HepG2 (cell line): Measurements from ENCODE around the gene FAM20C. TPM values are rescaled to one million over a fixed set of nuclear protein-coding genes. Genes with fewer than 3 reads are reported as not detected.

ENCODE experiments used
- ATAC-seq: fragments of 200-7000 bp; cut with Tn5 transposase; 3 replicates; pipeline ENCODE4 v1.9.1; 2020; ENCODE audit warnings: mild to moderate bottlenecking, moderate library complexity
- BruUV-seq: library from RNA; stranded (reverse); fragments of 400-500 nt; replicated peaks from 2 replicates; lab custom pipeline; 2021; lab: Mats Ljungman, UMichigan
- CTCF ChIA-PET: fragments of 300-600 bp; formaldehyde crosslinking; extraction: SDS; loops from one replicate; lab custom pipeline; 2021; ENCODE audit warnings: low total read pairs, inconsistent platforms, low intra/inter-chr PET ratio; lab: Yijun Ruan, JAX
- POLR2A ChIA-PET: fragments of 350-600 bp; sonication (Branson Sonifier 250); formaldehyde crosslinking; loops from one replicate; lab custom pipeline; 2020; ENCODE audit warnings: antibody characterized with exemption, inconsistent platforms; lab: Yijun Ruan, JAX
- DNase-seq: peaks from one replicate; pipeline ENCODE4 v3.0.0-alpha.2; 2015; ENCODE audit warnings: low spot score
- FAIRE-seq: peaks from 3 replicates; lab custom pipeline; 2011; peaks lifted over from hg19 to GRCh38; lab: Jason Lieb, UNC
- H2AFZ ChIP-seq: one replicate; pipeline ENCODE4 v1.6.1; 2011; ENCODE audit warnings: low read length, inconsistent platforms
- H3K27ac ChIP-seq: fragments of 300-600 bp; 3 replicates; pipeline ENCODE4 v1.8.0; 2011; ENCODE audit warnings: mixed run types, mild to moderate bottlenecking, mixed read lengths, low read length, inconsistent platforms; ENCODE audit not compliant: insufficient read depth; ENCODE audit errors: extremely low read length
- H3K27me3 ChIP-seq, 2 experiments: fragments of 200-600 bp in 1 of 2; 2 replicates in 1 of 2; 3 replicates in 1 of 2; pipeline versions ENCODE4 v1.6.0 to v1.8.0; 2011; ENCODE audit warnings: low read length in 2 of 2, mild to moderate bottlenecking in 2 of 2, moderate library complexity in 2 of 2, inconsistent platforms in 1 of 2; ENCODE audit not compliant: insufficient read depth in 2 of 2, control insufficient read depth in 1 of 2
- H3K36me3 ChIP-seq, 2 experiments: fragments of 200-600 bp in 1 of 2; replicated peaks in 1 of 2; 2 replicates in 1 of 2; 3 replicates in 1 of 2; pipeline versions ENCODE4 v1.5.1 to v1.8.0; 2011; ENCODE audit warnings: low read length in 2 of 2, inconsistent platforms in 1 of 2; ENCODE audit not compliant: insufficient read depth in 2 of 2, control insufficient read depth in 1 of 2
- H3K4me1 ChIP-seq: 2 replicates; pipeline ENCODE4 v1.5.1; 2012; ENCODE audit warnings: low read length, inconsistent platforms; ENCODE audit not compliant: insufficient read depth
- H3K4me2 ChIP-seq: 2 replicates; pipeline ENCODE4 v1.6.0; 2011; ENCODE audit warnings: low read depth, low read length, inconsistent platforms
- H3K4me3 ChIP-seq, 3 experiments: fragments of 200-600 bp in 1 of 3; sonication (generic), shearing (Covaris generic) in 1 of 3; replicated peaks in 1 of 3; 2 replicates each; pipeline ENCODE4 v1.5.1; 2011 to 2016; ENCODE audit warnings: low read length in 3 of 3, inconsistent platforms in 2 of 3, low read depth in 2 of 3, mild to moderate bottlenecking in 2 of 3, control low read depth in 1 of 3, mixed read lengths in 1 of 3; ENCODE audit not compliant: insufficient read depth in 1 of 3
- H3K79me2 ChIP-seq: one replicate; pipeline ENCODE4 v1.6.1; 2011; ENCODE audit warnings: low read length, inconsistent platforms; ENCODE audit not compliant: insufficient read depth
- H3K9ac ChIP-seq: 2 replicates; pipeline ENCODE4 v1.6.0; 2011; ENCODE audit warnings: mild to moderate bottlenecking, low read depth, low read length, inconsistent platforms; ENCODE audit not compliant: insufficient read depth
- H3K9me3 ChIP-seq: 2 replicates; pipeline ENCODE4 v1.5.1; 2012; ENCODE audit warnings: mild to moderate bottlenecking, low read length
- H4K20me1 ChIP-seq: 2 replicates; pipeline ENCODE4 v1.6.0; 2011; ENCODE audit warnings: inconsistent platforms, mild to moderate bottlenecking, low read length, moderate library complexity; ENCODE audit not compliant: insufficient read depth
- CBX1 ChIP-seq: IDR thresholded peaks from one replicate; pipeline ENCODE4 v1.6.1; 2016; ENCODE audit warnings: antibody characterized with exemption, low read depth
- CBX2 ChIP-seq, 2 experiments: fragments of 200-600 bp in 1 of 2; sonication (generic); formaldehyde crosslinking in 1 of 2; IDR thresholded peaks; 2 replicates each; pipeline versions ENCODE4 v1.7.0 to v1.8.1; 2018 to 2022; ENCODE audit warnings: low read depth in 2 of 2, low read length in 1 of 2, mild to moderate bottlenecking in 1 of 2, missing genetic modification reagents in 1 of 2
- DR1 ChIP-seq: sonication (generic); formaldehyde crosslinking; IDR thresholded peaks from 2 replicates; pipeline ENCODE4 v1.8.0; 2021; ENCODE audit warnings: mild to moderate bottlenecking, missing genetic modification reagents, inconsistent platforms
- FOSL2 ChIP-seq: sonication (generic); formaldehyde crosslinking; IDR thresholded peaks from 2 replicates; pipeline ENCODE4 v1.4.0; 2020; ENCODE audit warnings: missing genetic modification reagents
- GABPA ChIP-seq, 2 experiments: IDR thresholded peaks; 2 replicates each; pipeline ENCODE4 v1.6.1; 2011 to 2016; ENCODE audit warnings: low read depth in 2 of 2, low read length in 1 of 2, missing biosample characterization in 1 of 2, missing genetic modification characterization in 1 of 2
- KDM5B ChIP-seq: sonication (generic); formaldehyde crosslinking; IDR thresholded peaks from 2 replicates; pipeline ENCODE4 v1.4.0; 2020; ENCODE audit warnings: missing genetic modification reagents, mild to moderate bottlenecking, borderline replicate concordance
- KMT2A ChIP-seq: sonication (generic); formaldehyde crosslinking; IDR thresholded peaks from 2 replicates; pipeline ENCODE4 v1.4.0; 2020; ENCODE audit warnings: missing genetic modification reagents
- MBNL3 ChIP-seq: fragments of 250-450 bp; sonication (Bioruptor Pico); conservative IDR thresholded peaks from 2 replicates; pipeline ENCODE4 v1.8.0; 2022; ENCODE audit warnings: mild to moderate bottlenecking, inconsistent platforms
- PHF8 ChIP-seq: sonication (generic); formaldehyde crosslinking; IDR thresholded peaks from 2 replicates; pipeline ENCODE4 v1.5.0; 2020; ENCODE audit warnings: missing genetic modification reagents
- SCMH1 ChIP-seq: sonication (generic); formaldehyde crosslinking; IDR thresholded peaks from 2 replicates; pipeline ENCODE4 v1.9.0; 2021; ENCODE audit warnings: missing genetic modification reagents, mild to moderate bottlenecking, borderline replicate concordance
- ZNF674 ChIP-seq: sonication (generic); formaldehyde crosslinking; IDR thresholded peaks from 2 replicates; pipeline ENCODE4 v1.5.0; 2020; ENCODE audit warnings: low read depth, mild to moderate bottlenecking, missing genetic modification reagents
- ZNF747 ChIP-seq: sonication (generic); formaldehyde crosslinking; IDR thresholded peaks from 2 replicates; pipeline ENCODE4 v1.8.1; 2023; ENCODE audit warnings: missing genetic modification reagents, mild to moderate bottlenecking, borderline replicate concordance
- ZNF790 ChIP-seq: sonication (generic); formaldehyde crosslinking; IDR thresholded peaks from 2 replicates; pipeline ENCODE4 v1.8.0; 2022; ENCODE audit warnings: missing genetic modification reagents, mild to moderate bottlenecking, borderline replicate concordance
- ZNF850 ChIP-seq: sonication (generic); formaldehyde crosslinking; conservative IDR thresholded peaks from 2 replicates; pipeline ENCODE4 v1.9.0; 2021; ENCODE audit warnings: mild to moderate bottlenecking, missing genetic modification reagents
- ZNF879 ChIP-seq: sonication (generic); formaldehyde crosslinking; IDR thresholded peaks from 2 replicates; pipeline ENCODE4 v1.8.1; 2023; ENCODE audit warnings: missing genetic modification reagents
- WGBS: methylation state at CpG from one replicate; pipeline ENCODE4 v1.1.6; 2017; ENCODE audit warnings: low lambda C conversion rate; 5-methylcytosine and 5-hydroxymethylcytosine counted together
- in situ Hi-C: cut with HindIII; loops from 2 replicates; pipeline ENCODE4 v1.10.0; 2017; ENCODE audit warnings: low pct_unique_long_range_greater_than_20kb; ENCODE audit not compliant: extremely low pct_ligation_motif_present
- intact Hi-C: fragments of 100-400 bp; cut with micrococcal nuclease; formaldehyde crosslinking; loops from one replicate; pipeline ENCODE4 v1.10.0; 2022; ENCODE audit not compliant: unreplicated experiment
- polyA plus RNA-seq, 8 experiments: library from polyadenylated mRNA; depleted of rRNA in 3 of 8; stranded (reverse) in 7 of 8; unstranded in 1 of 8; fragments of >200 nt; fragmentation: Illumina TruSeq in 4 of 8; extraction: Trizol in 4 of 8; gene quantifications; 2 replicates each; pipeline versions ENCODE4 v1.2.1 to v1.2.3, GENCODE V29; 2011 to 2016; ENCODE audit warnings: low read depth in 4 of 8, missing spikeins in 1 of 8, mixed read lengths in 1 of 8; ENCODE audit not compliant: insufficient read depth in 1 of 8
- total RNA-seq, 5 experiments: library from RNA; depleted of rRNA; stranded (reverse); fragments of >200 nt; fragmentation: Illumina TruSeq; extraction: Trizol; gene quantifications; 2 replicates each; pipeline ENCODE4 v1.2.3, GENCODE V29; 2016; ENCODE audit warnings: low read depth in 1 of 5
- TF ChIP-seq, protein P1 (sequence below): sonication (generic); formaldehyde crosslinking; IDR thresholded peaks from 2 replicates; pipeline ENCODE4 v1.5.1; 2020; ENCODE audit warnings: mild to moderate bottlenecking, missing genetic modification reagents, moderate library complexity
- TF ChIP-seq, protein P2 (sequence below): sonication (generic); formaldehyde crosslinking; IDR thresholded peaks from 2 replicates; pipeline ENCODE4 v1.5.1; 2020; ENCODE audit warnings: missing genetic modification reagents, mild to moderate bottlenecking, borderline replicate concordance

Gene FAM20C
- total and polyA plus RNA-seq, 2 of the 13 experiments (the other 11 are each of a cell fraction or from before 2014, with no cell fraction given): 11.9 to 19.9 TPM

DNA sequence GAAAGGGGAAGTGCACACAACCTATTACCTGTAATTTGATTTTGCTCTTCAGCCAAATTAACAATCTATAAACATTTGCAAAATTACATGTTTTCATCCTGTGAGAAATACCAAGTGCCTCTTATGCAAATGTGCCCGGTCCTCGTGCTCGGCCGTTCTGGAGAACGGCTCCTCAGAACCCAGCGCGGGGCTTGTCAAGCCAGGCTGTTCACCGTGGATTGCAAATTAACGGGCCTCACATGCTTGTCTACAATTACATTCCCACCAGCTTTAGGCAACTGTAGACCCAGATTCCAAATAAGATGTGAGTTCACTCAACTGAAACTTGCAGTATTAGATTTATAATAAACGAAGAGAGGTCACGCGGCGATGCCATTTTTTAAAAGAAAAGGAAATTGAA is 106.4 kb downstream of the FAM20C start (continued):
- TF ChIP-seq KDM5B (CRISPR knock-in tag): no peak

DNA sequence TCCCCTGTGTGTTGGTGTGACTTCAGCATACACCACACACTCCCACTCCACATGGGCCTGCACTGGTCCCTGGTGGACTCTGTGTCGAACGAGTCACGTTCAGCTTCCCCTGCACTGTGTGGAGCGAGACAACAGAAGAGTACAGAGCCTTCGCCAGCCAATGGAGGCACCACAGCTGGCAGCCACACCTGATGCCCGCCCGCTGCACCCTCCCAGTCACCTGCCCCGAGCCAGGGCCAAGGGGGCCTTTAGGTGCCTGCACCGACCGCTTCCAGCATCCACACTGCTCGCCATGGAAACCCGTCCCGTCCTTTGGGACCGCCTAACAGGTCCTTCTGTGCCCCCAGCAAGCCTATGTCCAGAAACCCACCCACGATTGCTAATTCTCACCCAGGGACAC is 106.8 kb downstream of the FAM20C start:
- no peaks in the 10 kb centered on the region for H3K79me2 ChIP-seq
- H3K9ac ChIP-seq: no peak overlapping the region
- no peak for ATAC-seq
- no peaks in the 10 kb centered on the region for H3K36me3 ChIP-seq
- DNase-seq: no peak
- 62% methylated on average over 7 of the region's 15 CpGs for WGBS
- H3K27ac ChIP-seq: no peak overlapping the region
- H2AFZ ChIP-seq: no peak overlapping the region
- no peak overlapping the region for H3K4me2 ChIP-seq
- CTCF ChIA-PET: no interaction called here
- no peak overlapping the region for H3K4me3 ChIP-seq
- H4K20me1 ChIP-seq: no peaks in the 10 kb centered on the region
- intact Hi-C loops (no loop called here), in situ Hi-C loops (no loop called here)
- H3K4me1 ChIP-seq: peaks cover 18% of the 10 kb centered on the region
- POLR2A ChIA-PET: no interaction called here
- H3K9me3 ChIP-seq: no peaks in the 10 kb centered on the region
- H3K27me3 ChIP-seq: peaks cover 5 to 34% of the 10 kb centered on the region in 2 experiments; a peak in 3 of 5 replicates
- no peak for FAIRE-seq
- TF ChIP-seq SCMH1 (CRISPR knock-in tag): no peak
- TF ChIP-seq PHF8 (CRISPR knock-in tag): no peak
- no peak for TF ChIP-seq ZNF790
- TF ChIP-seq, protein P1, sequence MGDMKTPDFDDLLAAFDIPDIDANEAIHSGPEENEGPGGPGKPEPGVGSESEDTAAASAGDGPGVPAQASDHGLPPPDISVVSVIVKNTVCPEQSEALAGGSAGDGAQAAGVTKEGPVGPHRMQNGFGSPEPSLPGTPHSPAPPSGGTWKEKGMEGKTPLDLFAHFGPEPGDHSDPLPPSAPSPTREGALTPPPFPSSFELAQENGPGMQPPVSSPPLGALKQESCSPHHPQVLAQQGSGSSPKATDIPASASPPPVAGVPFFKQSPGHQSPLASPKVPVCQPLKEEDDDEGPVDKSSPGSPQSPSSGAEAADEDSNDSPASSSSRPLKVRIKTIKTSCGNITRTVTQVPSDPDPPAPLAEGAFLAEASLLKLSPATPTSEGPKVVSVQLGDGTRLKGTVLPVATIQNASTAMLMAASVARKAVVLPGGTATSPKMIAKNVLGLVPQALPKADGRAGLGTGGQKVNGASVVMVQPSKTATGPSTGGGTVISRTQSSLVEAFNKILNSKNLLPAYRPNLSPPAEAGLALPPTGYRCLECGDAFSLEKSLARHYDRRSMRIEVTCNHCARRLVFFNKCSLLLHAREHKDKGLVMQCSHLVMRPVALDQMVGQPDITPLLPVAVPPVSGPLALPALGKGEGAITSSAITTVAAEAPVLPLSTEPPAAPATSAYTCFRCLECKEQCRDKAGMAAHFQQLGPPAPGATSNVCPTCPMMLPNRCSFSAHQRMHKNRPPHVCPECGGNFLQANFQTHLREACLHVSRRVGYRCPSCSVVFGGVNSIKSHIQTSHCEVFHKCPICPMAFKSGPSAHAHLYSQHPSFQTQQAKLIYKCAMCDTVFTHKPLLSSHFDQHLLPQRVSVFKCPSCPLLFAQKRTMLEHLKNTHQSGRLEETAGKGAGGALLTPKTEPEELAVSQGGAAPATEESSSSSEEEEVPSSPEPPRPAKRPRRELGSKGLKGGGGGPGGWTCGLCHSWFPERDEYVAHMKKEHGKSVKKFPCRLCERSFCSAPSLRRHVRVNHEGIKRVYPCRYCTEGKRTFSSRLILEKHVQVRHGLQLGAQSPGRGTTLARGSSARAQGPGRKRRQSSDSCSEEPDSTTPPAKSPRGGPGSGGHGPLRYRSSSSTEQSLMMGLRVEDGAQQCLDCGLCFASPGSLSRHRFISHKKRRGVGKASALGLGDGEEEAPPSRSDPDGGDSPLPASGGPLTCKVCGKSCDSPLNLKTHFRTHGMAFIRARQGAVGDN (CRISPR knock-in tag): no peak
- TF ChIP-seq DR1 (CRISPR knock-in tag): no peak
- TF ChIP-seq ZNF850 (CRISPR knock-in tag): no peak
- TF ChIP-seq ZNF674 (CRISPR knock-in tag): no peak
- no peak for TF ChIP-seq ZNF747 (CRISPR knock-in tag)
- TF ChIP-seq GABPA (IDR thresholded peaks at IDR 0.05; ENCODE audit: low read depth, low read length): no peak
- no peak for TF ChIP-seq GABPA (CRISPR knock-in tag; IDR thresholded peaks at IDR 0.05; ENCODE audit: low read depth)
- no peak for TF ChIP-seq FOSL2
- TF ChIP-seq ZNF879 (CRISPR knock-in tag): no peak
- TF ChIP-seq, protein P2, sequence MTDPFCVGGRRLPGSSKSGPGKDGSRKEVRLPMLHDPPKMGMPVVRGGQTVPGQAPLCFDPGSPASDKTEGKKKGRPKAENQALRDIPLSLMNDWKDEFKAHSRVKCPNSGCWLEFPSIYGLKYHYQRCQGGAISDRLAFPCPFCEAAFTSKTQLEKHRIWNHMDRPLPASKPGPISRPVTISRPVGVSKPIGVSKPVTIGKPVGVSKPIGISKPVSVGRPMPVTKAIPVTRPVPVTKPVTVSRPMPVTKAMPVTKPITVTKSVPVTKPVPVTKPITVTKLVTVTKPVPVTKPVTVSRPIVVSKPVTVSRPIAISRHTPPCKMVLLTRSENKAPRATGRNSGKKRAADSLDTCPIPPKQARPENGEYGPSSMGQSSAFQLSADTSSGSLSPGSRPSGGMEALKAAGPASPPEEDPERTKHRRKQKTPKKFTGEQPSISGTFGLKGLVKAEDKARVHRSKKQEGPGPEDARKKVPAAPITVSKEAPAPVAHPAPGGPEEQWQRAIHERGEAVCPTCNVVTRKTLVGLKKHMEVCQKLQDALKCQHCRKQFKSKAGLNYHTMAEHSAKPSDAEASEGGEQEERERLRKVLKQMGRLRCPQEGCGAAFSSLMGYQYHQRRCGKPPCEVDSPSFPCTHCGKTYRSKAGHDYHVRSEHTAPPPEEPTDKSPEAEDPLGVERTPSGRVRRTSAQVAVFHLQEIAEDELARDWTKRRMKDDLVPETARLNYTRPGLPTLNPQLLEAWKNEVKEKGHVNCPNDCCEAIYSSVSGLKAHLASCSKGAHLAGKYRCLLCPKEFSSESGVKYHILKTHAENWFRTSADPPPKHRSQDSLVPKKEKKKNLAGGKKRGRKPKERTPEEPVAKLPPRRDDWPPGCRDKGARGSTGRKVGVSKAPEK: no peak
- no peak for TF ChIP-seq CBX2 (IDR thresholded peaks at IDR 0.05; ENCODE audit: low read depth, low read length)
- no peak for TF ChIP-seq CBX2 (CRISPR knock-in tag; IDR thresholded peaks at IDR 0.05; ENCODE audit: low read depth)
- TF ChIP-seq MBNL3: no peak
- TF ChIP-seq CBX1: no peak
- TF ChIP-seq KMT2A (CRISPR knock-in tag): no peak
- no TSS peak for BruUV-seq
